H9 (cell line): ENCODE data around the gene SPNS3. TPM values are rescaled to one million over a fixed set of nuclear protein-coding genes. Genes with fewer than 3 reads are reported as not detected.

Experiments
- DNase-seq: peaks from one replicate; pipeline ENCODE4 v3.0.0-alpha.2; 2017
- H2AFZ ChIP-seq: one replicate; pipeline ENCODE4 v1.6.1; 2013; ENCODE audit warnings: mild to moderate bottlenecking, low read length, control low read depth, moderate library complexity
- H2AK5ac ChIP-seq: 2 replicates; pipeline ENCODE4 v1.6.1; 2013; ENCODE audit warnings: low read length, control low read depth, mixed read lengths; ENCODE audit not compliant: insufficient read length
- H2BK120ac ChIP-seq: one replicate; pipeline ENCODE4 v1.6.1; 2013; ENCODE audit warnings: low read depth, mild to moderate bottlenecking, low read length, control low read depth, inconsistent platforms; ENCODE audit not compliant: poor library complexity, severe bottlenecking
- H2BK12ac ChIP-seq: 2 replicates; pipeline ENCODE4 v1.6.1; 2013; ENCODE audit warnings: low read length, control low read depth, mixed read lengths, low read depth; ENCODE audit not compliant: insufficient read length
- H2BK15ac ChIP-seq: 2 replicates; pipeline ENCODE4 v1.6.1; 2013; ENCODE audit warnings: low read depth, low read length, control low read depth
- H2BK20ac ChIP-seq: one replicate; pipeline ENCODE4 v1.6.1; 2013; ENCODE audit warnings: low read depth, mild to moderate bottlenecking, low read length, control low read depth, inconsistent platforms; ENCODE audit not compliant: poor library complexity, severe bottlenecking
- H2BK5ac ChIP-seq: 2 replicates; pipeline ENCODE4 v1.6.1; 2013; ENCODE audit warnings: low read length, control low read depth, mixed read lengths; ENCODE audit not compliant: insufficient read length
- H3K14ac ChIP-seq: 2 replicates; pipeline ENCODE4 v1.6.1; 2013; ENCODE audit warnings: low read length, control low read depth; ENCODE audit not compliant: insufficient read depth
- H3K18ac ChIP-seq: 2 replicates; pipeline ENCODE4 v1.6.1; 2013; ENCODE audit warnings: low read depth, mild to moderate bottlenecking, mixed read lengths, low read length, control low read depth; ENCODE audit not compliant: insufficient read length
- H3K23ac ChIP-seq: 2 replicates; pipeline ENCODE4 v1.6.1; 2013; ENCODE audit warnings: low read length, control low read depth, mixed read lengths, low read depth; ENCODE audit not compliant: insufficient read length
- H3K23me2 ChIP-seq: 2 replicates; pipeline ENCODE4 v1.6.1; 2013; ENCODE audit warnings: low read depth, mild to moderate bottlenecking, mixed read lengths, low read length, control low read depth; ENCODE audit not compliant: insufficient read length, poor library complexity, severe bottlenecking
- H3K27ac ChIP-seq: 2 replicates; pipeline ENCODE4 v1.5.1; 2013; ENCODE audit warnings: low read length, control low read depth, mixed read lengths, low read depth; ENCODE audit not compliant: insufficient read length
- H3K27me3 ChIP-seq: 2 replicates; pipeline ENCODE4 v1.6.1; 2013; ENCODE audit warnings: low read length, control low read depth, inconsistent platforms; ENCODE audit not compliant: insufficient read depth
- H3K4ac ChIP-seq: 2 replicates; pipeline ENCODE4 v1.6.1; 2013; ENCODE audit warnings: low read depth, mild to moderate bottlenecking, control low read depth, inconsistent platforms, low read length, moderate library complexity
- H3K4me1 ChIP-seq: 2 replicates; pipeline ENCODE4 v1.6.1; 2013; ENCODE audit warnings: low read length, control low read depth, inconsistent platforms; ENCODE audit not compliant: insufficient read depth
- H3K4me2 ChIP-seq: 2 replicates; pipeline ENCODE4 v1.6.1; 2013; ENCODE audit warnings: low read length, control low read depth, mixed read lengths; ENCODE audit not compliant: insufficient read length, insufficient read depth
- H3K56ac ChIP-seq: 2 replicates; pipeline ENCODE4 v1.6.1; 2013; ENCODE audit warnings: low read depth, mild to moderate bottlenecking, mixed read lengths, low read length, control low read depth; ENCODE audit not compliant: insufficient read length
- H3K79me1 ChIP-seq: 2 replicates; pipeline ENCODE4 v1.6.1; 2013; ENCODE audit warnings: low read depth, mild to moderate bottlenecking, moderate library complexity, low read length, control low read depth, inconsistent platforms; ENCODE audit not compliant: insufficient read depth, poor library complexity, severe bottlenecking
- H3K79me2 ChIP-seq: 2 replicates; pipeline ENCODE4 v1.6.1; 2013; ENCODE audit warnings: low read length, control low read depth, inconsistent platforms; ENCODE audit not compliant: insufficient read depth
- H3K9ac ChIP-seq: 2 replicates; pipeline ENCODE4 v1.6.1; 2013; ENCODE audit warnings: low read length, control low read depth, mixed read lengths; ENCODE audit not compliant: insufficient read length; ENCODE audit errors: extremely low read depth
- H3K9me3 ChIP-seq: one replicate; pipeline ENCODE4 v1.6.1; 2013; ENCODE audit warnings: low read depth, low read length, inconsistent platforms; ENCODE audit not compliant: control insufficient read depth
- H3T11ph ChIP-seq: one replicate; pipeline ENCODE4 v1.6.1; 2013; ENCODE audit warnings: mild to moderate bottlenecking, low read length, control low read depth, inconsistent platforms
- H4K20me1 ChIP-seq: one replicate; pipeline ENCODE4 v1.6.1; 2013; ENCODE audit not compliant: control insufficient read depth, insufficient read length, insufficient read depth
- H4K5ac ChIP-seq: 2 replicates; pipeline ENCODE4 v1.6.1; 2013; ENCODE audit warnings: low read depth, mild to moderate bottlenecking, mixed read lengths, low read length, control low read depth; ENCODE audit not compliant: insufficient read length
- H4K8ac ChIP-seq: replicated peaks from 2 replicates; pipeline ENCODE4 v1.6.1; 2013; ENCODE audit warnings: low read length, control low read depth, mixed read lengths, low read depth; ENCODE audit not compliant: insufficient read length
- H4K91ac ChIP-seq: 2 replicates; pipeline ENCODE4 v1.6.1; 2013; ENCODE audit warnings: low read depth, mild to moderate bottlenecking, moderate library complexity, mixed read lengths, low read length, control low read depth; ENCODE audit not compliant: insufficient read length
- H3K27ac Mint-ChIP-seq, 3 experiments: 2 replicates in 2 of 3; 3 replicates in 1 of 3; pipeline ENCODE4 v1.8.0; 2020 to 2021; ENCODE audit warnings: mixed read lengths in 3 of 3, mild to moderate bottlenecking in 1 of 3, moderate library complexity in 1 of 3
- H3K27me3 Mint-ChIP-seq: 2 replicates; pipeline ENCODE4 v1.8.0; 2021; ENCODE audit warnings: low read depth, mild to moderate bottlenecking, moderate library complexity, mixed read lengths
- H3K36me3 Mint-ChIP-seq, 3 experiments: 2 replicates in 2 of 3; 3 replicates in 1 of 3; pipeline ENCODE4 v1.8.0; 2020 to 2021; ENCODE audit warnings: low read depth in 3 of 3, mixed read lengths in 3 of 3; ENCODE audit not compliant: insufficient read depth in 1 of 3
- H3K4me1 Mint-ChIP-seq, 2 experiments: 2 replicates each; pipeline ENCODE4 v1.8.0; 2020; ENCODE audit warnings: mixed read lengths in 2 of 2
- H3K4me3 Mint-ChIP-seq, 2 experiments: 2 replicates in 1 of 2; 3 replicates in 1 of 2; pipeline ENCODE4 v1.8.0; 2020 to 2021; ENCODE audit warnings: mild to moderate bottlenecking in 2 of 2, mixed read lengths in 2 of 2, moderate library complexity in 1 of 2
- H3K9me3 Mint-ChIP-seq, 2 experiments: 2 replicates in 1 of 2; 3 replicates in 1 of 2; pipeline ENCODE4 v1.8.0; 2020; ENCODE audit warnings: mild to moderate bottlenecking in 2 of 2, mixed read lengths in 2 of 2, moderate library complexity in 1 of 2
- WGBS: extraction: QIAGEN DNeasy Blood & Tissue Kit; methylation state at CpG from one replicate; pipeline ENCODE4 v1.1.7; 2013; ENCODE audit warnings: missing lambda C conversion rate, low lambda C conversion rate, mixed read lengths; ENCODE audit not compliant: insufficient read length; ENCODE audit errors: extremely low coverage; 5-methylcytosine and 5-hydroxymethylcytosine counted together
- total RNA-seq: library from RNA; stranded (reverse); gene quantifications from 2 replicates; pipeline ENCODE4 v1.2.1, GENCODE V29; 2021
- TF ChIP-seq, protein P1 (sequence below): fragments of 200-600 bp; sonication (generic); conservative IDR thresholded peaks from 3 replicates; pipeline ENCODE4 v1.8.0; 2021; ENCODE audit warnings: antibody characterized with exemption, mild to moderate bottlenecking

The SPNS3 gene
- total RNA-seq, 1 experiment from 2014 or later, result not detected

DNA sequence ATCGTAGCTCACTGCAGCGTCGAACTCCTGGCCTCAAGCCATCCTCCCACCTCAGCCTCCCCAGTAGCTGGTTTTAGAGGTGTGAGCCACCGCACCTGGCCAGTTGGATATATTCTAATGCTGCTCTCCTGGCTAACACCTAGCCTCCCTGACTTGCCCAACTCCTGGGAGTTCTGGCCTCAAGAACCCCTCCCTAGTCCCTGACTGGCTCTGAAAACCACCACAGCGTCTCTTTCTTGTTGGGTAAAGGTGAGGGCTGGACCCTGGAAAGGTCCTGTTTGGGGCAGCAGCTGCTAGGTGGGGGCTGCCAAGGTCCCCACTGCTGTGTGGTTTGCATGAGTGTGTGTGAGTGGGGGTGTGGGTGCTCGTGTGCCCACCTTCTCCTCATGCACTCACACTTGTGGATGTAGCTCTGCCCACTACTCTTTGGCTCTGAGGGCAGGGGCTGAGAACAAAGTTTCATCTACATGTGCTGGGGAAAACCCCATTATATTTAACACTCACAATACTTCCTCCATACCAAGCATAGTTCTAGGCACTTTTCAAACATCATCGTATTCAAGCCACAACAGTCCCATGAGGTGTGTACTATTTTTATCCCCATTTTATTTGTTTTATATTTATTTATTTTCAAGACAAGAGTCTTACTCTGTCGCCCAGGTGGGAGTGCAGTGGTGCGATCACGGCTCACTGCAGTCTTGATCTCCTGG is 7.1 kb upstream of the SPNS3 start:
- H3K36me3 Mint-ChIP-seq, result no peaks in the 10 kb centered on the region
- no peak overlapping the region for H3K9ac ChIP-seq
- H3K4me3 Mint-ChIP-seq, result no peak overlapping the region
- H3K27ac Mint-ChIP-seq, result no peak overlapping the region
- no CpG with 5 or more reads among the region's 10 CpGs for WGBS
- H3K4me2 ChIP-seq, result no peak overlapping the region
- no peaks in the 10 kb centered on the region for H4K20me1 ChIP-seq
- no peaks in the 10 kb centered on the region for H3K4me1 ChIP-seq
- H2BK15ac ChIP-seq, result no peak overlapping the region
- H4K5ac ChIP-seq, result no peak overlapping the region
- no peak overlapping the region for H2AK5ac ChIP-seq
- H3K4me1 Mint-ChIP-seq, result no peaks in the 10 kb centered on the region
- H3T11ph ChIP-seq, result no peak overlapping the region
- no peak overlapping the region for H2BK120ac ChIP-seq
- H3K23ac ChIP-seq, result no peak overlapping the region
- no peak overlapping the region for H2BK12ac ChIP-seq
- H3K79me2 ChIP-seq, result no peaks in the 10 kb centered on the region
- no peak overlapping the region for H4K91ac ChIP-seq
- peaks cover 11% of the 10 kb centered on the region for H3K27me3 Mint-ChIP-seq
- no peak overlapping the region for H3K27ac ChIP-seq
- no peak overlapping the region for H2BK5ac ChIP-seq
- H3K23me2 ChIP-seq, result no peaks in the 10 kb centered on the region
- H3K56ac ChIP-seq, result no peak overlapping the region
- TF ChIP-seq, protein P1, sequence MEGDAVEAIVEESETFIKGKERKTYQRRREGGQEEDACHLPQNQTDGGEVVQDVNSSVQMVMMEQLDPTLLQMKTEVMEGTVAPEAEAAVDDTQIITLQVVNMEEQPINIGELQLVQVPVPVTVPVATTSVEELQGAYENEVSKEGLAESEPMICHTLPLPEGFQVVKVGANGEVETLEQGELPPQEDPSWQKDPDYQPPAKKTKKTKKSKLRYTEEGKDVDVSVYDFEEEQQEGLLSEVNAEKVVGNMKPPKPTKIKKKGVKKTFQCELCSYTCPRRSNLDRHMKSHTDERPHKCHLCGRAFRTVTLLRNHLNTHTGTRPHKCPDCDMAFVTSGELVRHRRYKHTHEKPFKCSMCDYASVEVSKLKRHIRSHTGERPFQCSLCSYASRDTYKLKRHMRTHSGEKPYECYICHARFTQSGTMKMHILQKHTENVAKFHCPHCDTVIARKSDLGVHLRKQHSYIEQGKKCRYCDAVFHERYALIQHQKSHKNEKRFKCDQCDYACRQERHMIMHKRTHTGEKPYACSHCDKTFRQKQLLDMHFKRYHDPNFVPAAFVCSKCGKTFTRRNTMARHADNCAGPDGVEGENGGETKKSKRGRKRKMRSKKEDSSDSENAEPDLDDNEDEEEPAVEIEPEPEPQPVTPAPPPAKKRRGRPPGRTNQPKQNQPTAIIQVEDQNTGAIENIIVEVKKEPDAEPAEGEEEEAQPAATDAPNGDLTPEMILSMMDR, result no peak
- no peak overlapping the region for H2BK20ac ChIP-seq
- no peaks in the 10 kb centered on the region for H3K79me1 ChIP-seq
- H2AFZ ChIP-seq, result no peak overlapping the region
- H3K9me3 ChIP-seq, result no peaks in the 10 kb centered on the region
- H3K14ac ChIP-seq, result no peak overlapping the region
- no peak overlapping the region for H3K4ac ChIP-seq
- H4K8ac ChIP-seq, result no peak overlapping the region
- H3K9me3 Mint-ChIP-seq, result no peaks in the 10 kb centered on the region
- H3K18ac ChIP-seq, result no peak overlapping the region
- no peaks in the 10 kb centered on the region for H3K27me3 ChIP-seq
- DNase-seq, result no peak
